Fibroblast of skin of right quadriceps (primary cell): ENCODE data around the gene NAV3.

Source experiments
- DNase-seq: peaks from one replicate; pipeline ENCODE4 v3.0.0-alpha.2; 2013

The NAV3 gene

DNA sequence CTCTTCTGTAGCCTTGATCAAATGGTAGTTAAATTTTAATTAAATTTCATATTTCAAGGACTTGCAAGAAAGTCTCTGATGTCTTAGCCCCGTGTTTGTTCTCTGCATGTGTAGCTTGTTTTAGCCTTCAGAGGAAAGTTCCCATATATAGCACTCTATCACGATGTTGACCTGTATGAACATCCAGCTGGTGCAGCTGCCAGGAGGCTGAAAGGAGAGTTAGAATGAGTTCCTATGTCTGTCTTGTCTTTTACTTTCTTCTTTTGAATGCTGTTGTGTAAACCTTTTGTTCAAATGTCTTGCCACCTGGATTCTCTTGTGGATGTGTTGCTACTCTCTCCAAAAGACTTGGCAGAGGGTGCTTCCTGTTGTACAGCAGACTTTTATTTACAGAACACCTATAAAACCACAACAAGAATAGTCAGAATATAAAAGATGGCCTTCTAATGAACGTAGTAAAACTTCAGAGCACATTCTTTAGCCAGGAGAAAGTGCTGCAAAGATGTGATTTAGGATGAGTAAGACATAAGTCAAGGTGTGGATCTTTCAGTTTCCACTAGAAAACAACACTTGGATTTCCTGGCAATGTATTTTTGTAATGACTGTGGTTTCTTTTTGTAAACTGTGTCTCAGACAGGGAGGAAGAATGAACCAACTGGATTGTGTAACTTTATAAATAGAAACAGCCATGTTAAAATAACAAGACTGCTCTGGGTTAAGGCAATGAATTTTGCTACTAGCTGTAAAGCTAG lies 17.2 kb downstream of the NAV3 start:
- DNase-seq = peak; percentile 93

DNA sequence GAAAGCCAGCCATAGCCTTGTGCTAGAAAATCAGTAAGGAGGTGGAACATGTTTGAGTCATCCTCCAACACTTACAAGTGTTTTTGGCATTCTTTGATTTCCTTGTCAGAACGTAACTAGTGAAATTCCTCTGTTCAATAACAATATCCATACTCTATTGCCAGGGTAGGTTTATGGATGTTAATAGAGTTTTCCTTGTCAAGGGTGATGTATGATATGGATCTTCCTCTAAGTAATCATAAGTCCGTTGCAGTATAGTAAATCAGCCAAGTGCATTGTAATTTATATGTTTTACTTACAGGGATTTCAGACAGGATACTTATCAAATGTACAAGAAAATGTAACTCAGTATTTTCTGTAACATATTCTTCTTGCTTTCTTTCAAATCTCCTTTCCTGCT lies 19.4 kb downstream of the NAV3 start:
- DNase-seq = no peak

DNA sequence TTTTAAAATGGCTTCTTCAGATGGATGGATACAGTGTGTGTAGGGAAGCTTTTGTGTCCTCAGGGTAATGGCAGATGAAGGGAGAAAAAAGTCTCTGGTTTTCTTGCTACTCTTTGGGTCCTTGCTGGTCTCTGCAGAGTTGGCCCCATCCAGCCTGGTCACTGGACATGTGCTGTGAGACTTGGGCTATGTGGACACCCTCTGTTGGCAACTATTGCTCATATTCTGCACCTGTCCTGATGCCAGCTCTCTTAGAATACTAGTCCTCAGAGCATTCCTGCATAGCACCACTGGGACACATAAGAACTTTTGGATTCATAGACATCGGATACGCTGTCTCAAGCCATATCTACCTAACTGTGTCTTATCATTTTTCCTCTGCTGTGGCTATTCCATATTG lies 20.0 kb downstream of the NAV3 start:
- DNase-seq = no peak

DNA sequence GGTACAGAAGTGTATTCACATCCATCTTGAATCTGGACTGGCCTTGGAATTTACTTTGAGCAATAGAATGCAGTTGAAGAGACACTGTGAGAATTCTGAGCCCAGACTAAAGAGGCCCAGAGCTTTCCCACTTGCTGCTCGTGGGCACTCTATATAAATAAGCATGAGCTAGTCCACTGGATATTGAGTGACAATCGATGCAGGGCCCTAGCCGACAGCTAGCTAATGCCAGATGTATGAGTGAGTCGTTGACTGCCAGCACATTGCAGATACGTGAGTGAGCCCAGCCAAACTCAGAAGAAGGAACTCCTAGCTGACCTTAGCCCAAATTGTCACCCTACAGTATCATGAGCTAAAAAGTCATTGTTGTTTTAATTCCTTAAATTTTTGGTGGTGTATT lies 24.9 kb downstream of the NAV3 start:
- peak; percentile 26 for DNase-seq

DNA sequence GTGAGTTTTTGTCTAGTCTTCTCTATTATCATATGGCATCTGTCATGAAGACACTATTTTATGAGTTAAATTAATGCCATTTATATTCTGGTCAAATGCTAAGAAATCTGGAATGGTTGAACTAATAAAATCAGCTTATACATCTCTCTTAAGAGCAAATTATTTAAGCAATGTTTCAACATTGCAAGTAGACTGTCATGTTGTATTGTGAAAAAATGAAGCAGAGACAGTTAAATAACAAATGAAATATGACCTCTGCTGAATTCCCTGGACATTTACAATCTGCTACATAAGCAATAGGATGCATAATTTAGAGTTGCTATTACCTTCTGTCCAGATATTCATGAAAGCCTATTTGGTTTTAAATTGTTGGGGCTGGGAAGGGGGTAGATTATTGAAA lies 30.6 kb downstream of the NAV3 start:
- no peak for DNase-seq

DNA sequence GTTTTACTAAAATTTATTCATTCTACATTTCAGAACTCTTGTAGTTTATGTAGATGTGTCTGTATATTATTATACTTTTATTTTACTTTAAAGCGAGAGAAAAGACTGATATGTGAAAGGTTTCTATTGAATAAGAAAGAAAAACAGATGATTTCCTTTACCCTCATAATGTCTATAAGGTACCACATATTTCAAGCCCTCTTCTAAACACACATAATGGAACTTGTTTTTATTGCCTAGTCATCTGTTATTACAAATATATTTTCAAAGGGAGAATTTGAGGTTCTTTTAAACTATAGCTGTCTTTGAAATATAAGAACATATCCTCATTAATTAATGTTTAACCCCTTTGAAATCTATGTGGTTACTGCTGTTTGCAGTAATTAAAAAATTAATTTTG lies 34.5 kb downstream of the NAV3 start:
- no peak for DNase-seq

DNA sequence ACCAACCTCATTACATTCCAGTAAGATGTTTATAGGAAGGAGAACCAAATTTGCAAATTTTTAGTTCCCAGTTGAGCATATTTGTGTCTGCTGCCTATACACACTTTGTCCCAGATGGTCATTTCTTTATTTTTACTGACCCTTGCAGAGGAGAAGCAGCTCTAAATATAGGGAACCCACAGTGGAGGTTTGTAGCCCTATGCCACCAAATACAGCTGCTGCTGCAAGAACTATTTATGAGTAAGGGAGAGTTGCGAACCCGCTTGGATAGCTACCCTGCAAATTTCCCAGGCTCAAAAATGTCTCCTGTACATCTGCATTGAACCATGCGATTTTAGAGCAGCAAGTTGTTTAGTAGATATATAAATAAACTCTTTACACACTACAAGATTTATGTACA lies 48.2 kb downstream of the NAV3 start:
- DNase-seq = no peak

DNA sequence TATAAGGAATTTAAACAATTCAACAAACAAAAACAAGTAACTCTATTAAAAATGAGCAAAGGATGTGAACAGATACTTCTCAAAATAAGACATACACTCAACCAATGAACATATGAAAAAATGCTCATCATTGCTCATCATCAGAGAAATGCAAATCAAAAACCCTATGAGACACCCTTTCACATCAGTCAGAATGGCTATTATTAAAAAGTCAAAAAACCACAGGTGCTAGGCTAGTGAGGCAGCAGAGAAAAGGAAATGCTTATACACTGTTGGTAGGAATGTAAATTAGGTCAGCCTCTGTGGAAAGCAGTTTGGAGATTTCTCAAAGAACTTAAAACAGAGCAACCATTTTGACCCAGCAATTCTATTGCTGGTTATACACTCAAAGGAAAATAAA lies 52.0 kb downstream of the NAV3 start:
- DNase-seq = no peak

DNA sequence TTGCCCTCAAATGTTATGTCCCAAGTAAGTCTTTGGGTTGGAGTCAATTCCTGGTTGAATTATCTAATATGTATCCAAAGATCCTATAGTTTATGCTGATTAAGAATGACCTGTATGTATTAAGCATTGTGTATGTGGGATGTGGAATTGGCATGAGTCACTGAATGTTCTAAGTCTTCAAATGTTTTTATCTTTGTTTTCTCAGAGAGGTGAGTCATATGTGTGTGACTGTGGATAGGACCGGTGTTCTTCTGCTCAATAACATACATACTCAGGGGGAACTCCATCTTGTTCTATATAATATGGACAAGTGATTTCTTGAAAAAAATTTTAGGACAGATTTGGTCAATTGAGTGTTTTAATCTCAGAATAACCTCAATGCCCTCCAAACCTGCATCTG lies 57.9 kb downstream of the NAV3 start:
- DNase-seq = peak; percentile 66

DNA sequence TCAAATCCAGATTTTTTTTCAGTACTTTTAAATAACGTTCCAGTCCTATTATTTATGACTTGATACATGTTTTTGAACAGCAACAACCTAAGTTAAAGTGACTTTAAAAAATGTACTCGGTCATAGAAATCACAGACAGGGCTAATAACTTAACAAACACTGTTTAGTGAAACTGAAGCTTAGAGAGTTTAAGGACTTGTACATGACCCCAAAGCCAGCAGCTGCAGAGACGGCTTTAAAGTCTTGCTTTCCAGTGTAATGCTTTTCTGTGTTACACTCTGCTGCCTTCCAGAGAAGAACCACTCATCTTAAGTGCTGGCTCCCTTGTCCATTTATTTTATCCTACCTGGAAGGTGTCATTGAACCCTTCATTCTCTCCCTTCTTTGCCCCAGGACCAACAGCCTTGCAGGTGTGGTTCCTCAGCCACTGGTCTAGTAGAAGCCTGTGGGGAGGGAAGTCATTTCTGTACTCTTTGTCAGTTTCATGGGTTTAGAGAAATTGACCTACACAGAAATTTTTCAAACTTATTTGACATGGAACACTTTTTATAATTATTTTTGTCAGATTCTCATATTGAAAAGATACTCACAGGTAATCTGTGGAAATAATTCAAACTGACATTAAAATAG lies 60.9 kb downstream of the NAV3 start:
- no peak for DNase-seq

DNA sequence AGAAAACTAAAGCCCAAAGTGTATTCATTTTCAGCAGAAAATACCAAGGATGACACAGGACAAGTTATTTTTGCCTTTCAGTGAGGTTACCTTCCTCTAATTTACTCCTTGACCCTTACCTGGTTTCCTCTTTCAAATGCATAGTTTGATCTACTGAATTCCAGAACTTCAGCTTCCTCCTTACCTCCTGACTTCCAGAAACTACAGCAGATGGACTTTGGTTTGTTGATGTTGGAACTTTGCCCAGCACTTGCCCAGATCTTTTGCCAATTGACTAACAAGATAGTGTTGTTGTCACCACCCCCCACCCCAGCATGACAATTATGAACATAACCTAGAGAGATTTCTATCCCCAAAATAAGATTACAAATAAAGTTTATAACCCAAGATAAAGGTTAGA lies 63.2 kb downstream of the NAV3 start:
- DNase-seq = peak; percentile 9

DNA sequence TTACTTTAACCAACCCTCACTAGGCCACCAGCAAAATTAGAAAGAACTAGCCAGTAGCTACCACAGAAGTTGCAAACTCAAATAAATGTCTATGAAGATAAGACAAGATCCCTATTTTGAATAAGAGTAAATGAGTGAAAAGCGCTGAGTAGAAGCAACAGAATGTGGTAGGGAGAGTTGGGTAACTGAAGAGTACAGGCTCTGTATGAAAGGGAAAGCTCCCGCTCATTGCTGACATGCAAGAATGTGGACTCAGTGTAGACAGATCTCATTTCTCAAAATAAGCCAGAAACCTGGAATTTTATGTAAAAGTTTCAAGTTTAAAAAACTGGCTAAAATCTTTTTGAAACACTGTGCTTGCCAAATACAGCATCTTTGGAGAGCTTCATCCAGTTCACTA lies 63.9 kb downstream of the NAV3 start:
- no peak for DNase-seq

DNA sequence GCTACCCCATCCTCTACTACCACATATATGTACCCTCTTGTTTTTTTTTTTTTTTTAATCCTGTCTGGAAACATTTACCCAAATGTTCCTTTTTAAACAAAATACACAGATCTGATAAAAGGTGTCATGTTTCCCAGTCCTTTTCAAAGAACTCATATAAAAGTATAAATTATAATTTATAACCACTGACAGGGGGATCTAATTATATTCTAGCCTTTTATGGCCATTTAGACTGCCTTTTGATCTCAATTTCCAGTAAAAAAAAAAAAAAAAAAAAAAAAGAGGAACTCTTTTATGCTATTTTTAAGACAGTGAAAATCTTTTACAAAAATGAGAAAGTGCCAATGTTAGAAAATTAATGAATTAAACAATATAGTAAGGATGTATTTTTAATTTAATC lies 65.0 kb downstream of the NAV3 start:
- no peak for DNase-seq

DNA sequence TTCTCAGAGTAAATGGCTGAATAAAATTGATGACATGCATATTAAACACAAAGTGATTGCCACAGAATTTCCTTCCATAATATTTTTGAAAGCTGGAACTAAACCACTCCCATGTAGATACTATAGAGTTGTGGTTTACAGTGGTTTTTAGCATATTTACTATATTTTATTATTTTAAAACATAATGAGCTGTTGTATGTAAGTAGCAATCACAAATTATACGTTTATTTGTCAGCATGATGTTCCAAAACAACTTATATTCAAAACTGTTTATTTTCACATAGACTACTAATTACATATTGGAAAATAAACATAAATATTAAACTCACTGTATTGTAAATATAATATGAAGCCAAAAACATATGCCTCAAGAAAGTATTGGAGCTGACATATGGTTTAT lies 77.2 kb downstream of the NAV3 start:
- no peak for DNase-seq

DNA sequence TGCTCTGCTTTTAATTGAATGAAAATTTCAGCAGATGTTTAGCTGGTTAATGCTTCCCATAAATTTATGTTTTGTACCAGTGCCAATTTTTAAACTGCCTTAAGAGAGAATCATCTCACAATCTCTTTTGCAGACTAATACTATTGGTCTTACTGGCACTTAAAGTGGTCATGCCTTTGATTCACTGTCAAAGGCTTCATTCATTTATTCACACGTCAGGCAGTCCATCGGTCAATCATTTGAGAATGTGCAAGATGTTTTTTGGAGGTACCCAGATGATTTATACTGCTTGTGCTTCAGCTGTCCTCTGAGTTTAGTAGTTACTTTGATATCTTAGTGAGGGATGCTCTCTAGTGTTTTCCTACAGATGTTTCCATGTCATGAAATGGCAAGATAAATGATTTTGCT lies 83.4 kb downstream of the NAV3 start:
- DNase-seq = peak; percentile 54

DNA sequence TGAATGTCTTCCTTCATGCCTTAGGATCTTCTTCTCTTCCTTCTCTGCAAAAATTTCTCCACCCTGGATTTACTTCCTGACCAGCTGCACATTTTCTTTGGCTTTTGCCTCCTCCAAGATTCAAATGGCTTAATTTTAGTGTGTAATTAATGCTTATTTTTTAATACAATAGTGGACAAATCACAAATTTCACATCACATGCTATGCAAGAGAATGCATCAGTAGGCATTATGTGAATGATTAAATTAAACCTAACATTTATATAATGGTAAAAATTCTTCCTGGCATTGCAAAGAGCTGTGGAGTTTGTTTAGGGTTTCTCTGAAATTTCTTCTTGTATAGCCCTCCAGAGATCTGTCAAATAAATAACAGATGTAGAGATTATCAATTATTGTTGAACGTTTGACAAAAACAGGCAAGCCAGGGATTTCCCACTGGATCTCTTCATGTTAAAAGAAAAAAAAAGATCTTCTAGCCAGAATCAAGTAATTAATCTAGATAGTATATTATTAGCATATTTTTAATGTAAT lies 84.4 kb downstream of the NAV3 start:
- DNase-seq = no peak

DNA sequence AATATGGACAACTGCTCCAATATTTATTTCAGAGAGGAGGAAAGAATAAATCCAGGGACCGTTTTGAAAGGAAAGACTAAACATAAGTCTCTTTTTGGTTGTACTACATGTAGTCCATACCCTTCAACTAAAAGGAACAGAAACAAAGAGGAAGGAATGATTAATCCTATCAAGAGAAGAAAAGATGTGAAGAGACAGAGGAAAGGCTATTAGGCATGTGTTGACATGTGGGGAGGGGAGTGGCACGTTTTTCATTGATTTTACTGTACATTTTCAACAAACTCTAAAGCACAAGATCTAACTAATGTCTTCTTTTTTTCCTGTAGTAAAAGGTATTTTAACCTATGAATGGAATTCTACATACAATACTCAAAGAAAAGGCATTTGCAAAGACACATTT lies 85.6 kb downstream of the NAV3 start:
- no peak for DNase-seq

DNA sequence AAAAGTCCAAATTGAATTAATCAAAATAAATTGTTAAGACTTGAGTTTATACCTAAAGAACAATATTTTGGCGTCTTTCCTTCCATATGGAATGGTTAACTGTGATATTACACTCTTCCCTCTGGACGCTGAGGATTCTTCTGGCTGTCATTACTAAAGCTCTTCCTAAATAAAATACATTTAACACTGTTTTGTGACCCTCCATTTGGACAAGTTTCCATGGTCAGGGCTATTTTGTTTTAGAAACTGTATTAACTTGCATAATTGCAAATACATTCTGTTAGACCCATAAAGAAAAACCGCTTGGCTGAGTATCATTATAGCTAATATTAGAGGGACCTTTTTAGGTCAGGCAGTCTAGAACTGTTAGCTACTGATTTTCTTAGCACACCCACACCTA lies 87.4 kb downstream of the NAV3 start:
- no peak for DNase-seq

DNA sequence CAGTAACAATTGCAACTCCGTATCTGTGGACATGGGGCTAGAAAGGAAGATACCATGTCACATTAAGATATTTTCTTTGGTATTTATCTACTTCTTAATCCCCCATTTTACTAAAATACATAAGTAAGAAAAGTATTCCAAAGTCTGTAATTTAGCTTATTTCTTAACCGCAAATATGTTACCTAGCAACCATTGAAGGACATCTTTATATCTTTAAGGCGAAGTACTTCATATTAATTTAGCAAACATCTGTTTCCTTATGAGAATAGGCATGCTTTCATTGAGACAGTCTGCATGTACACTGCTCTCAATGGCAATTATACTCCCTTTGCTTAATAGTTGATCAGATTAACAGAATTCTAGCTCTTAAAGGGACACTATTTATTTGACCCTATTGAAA lies 88.8 kb downstream of the NAV3 start:
- DNase-seq = no peak

DNA sequence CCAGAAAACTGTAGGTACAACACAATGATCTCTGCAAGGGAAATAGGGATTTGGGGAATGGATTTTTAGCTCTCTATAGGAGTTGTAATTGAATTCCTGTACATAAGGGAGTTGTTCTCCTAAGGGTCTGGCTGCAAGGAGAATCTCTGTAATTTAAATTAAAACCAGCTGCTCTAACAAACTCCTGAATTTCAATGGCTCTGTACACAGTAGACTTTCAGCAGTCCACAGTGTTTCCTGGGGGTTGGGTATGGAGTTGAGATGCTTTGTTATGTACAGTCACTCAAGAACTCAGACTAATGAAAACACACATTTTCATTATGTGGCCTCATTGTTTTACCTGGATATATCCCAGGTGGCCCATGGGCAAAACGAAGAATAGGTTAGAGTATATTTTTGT lies 93.2 kb downstream of the NAV3 start:
- DNase-seq = peak; percentile 90

DNA sequence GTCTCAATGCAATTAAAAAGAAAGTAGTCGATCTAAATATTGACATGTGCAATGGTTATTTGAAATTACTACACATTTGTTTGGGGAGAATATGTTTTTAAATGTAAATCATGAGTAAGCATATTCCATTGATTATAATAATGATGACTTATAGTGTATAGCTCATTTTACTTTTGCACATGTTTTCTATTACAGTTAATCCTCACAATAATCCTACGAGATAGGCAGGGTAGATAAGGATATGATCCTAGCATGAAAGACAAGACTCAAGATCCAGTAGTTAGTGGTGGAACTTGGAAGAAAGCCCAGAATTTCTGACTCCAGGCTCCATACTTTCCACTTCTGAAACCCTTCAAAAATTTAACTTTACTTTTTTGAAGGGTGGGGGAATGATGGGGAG lies 94.0 kb downstream of the NAV3 start:
- peak; percentile 94 for DNase-seq

DNA sequence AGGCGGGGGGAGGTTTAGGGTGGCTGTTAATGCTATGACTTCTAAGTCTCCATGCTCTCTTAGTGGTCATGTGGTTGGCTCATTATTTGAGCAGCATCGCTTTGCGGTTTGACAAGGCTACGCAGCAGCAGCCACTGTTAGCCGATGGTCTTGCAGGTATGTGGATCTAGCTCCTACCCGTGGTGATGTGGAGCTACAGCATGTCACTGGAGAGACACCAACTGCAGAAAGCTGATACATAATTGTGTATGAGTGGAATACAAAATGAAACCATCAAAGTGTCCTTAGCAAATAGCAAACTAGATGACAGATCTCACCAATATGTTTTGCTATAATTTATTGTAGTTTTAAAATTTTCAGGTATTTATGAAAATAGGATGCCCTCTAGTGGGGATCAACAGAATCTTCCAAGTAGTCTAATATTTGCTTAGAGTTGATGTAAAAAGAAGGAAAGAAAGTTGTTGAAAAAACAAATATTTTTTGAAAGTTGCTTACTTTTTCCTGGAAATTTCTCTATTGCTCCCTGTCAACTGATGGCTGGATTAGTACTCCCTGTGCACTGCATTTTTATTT lies 94.9 kb downstream of the NAV3 start:
- DNase-seq = peak; percentile 96

DNA sequence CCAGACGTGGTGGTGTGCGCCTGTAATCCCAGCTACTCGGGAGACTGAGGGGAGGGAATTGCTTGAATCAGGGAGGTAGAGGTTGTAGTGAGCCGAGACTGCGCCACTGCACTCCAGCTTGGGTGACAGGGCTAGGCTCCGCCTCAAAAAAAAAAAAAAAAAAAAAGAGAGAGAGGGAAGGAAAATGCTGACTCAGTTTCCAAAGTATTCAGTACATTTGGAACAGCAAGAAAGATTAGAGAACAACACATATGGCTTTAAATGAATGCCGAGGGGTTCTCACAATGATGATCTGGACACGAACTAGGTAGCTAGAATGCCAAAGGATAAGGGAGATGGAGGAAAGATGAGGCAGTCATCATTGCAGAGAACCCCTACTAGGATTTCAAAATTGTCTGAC lies 97.4 kb downstream of the NAV3 start:
- DNase-seq = no peak

DNA sequence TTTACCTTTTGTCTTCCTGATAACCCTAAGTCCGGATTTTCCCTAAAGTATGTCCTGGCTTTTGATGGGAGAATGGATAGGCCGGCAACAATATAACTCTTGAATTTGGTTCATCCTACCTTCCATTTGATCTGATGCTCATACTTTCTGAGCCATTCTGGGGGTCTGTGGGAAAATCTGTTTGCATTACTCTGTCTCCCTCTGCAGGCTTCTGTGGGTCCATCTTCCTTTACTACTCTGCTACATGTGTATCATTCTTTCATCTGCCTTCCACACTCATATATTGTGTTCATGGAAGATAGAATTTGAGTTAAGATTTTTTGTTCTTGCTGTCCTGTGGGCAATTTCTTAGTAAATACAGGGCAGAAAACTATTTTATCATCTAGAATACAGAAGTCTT lies 101.5 kb downstream of the NAV3 start:
- no peak for DNase-seq

DNA sequence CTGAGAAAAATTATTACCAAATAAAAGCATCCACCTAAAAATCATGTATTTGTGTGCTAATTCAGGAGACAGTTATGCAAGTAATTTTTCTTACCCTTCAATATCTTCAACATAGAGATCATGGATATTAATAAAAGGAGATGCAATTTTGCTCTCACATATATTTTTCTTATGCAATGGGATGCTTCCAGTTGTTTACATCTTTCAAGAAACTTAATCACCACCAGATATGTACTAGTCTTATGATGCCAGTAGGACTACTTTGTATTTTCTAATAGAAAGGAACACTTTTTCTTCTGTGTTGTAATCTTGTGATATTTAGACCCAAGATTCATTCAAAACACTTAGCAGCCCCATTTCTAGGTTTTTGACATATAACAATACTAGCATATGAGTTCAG lies 107.6 kb downstream of the NAV3 start:
- DNase-seq = no peak
